Breast epithelium (tissue), 3 donors: ENCODE measurements around the gene SIK1.
"Not testable (repeated sequence)": the region's sequence is repeated elsewhere in the genome, so short reads cannot be mapped to it uniquely, and the experiment has no call there.

Experiments
- CTCF ChIP-seq, 3 donors: fragments of 450-650 bp; IDR thresholded peaks; one replicate each; pipeline ENCODE4 v1.5.1; 2016 to 2017; ENCODE audit warnings: antibody characterized with exemption in 3 of 3, mild to moderate bottlenecking in 3 of 3, moderate library complexity in 3 of 3
- POLR2A ChIP-seq: fragments of 450-650 bp; IDR thresholded peaks from one replicate; pipeline ENCODE4 v1.6.1; 2016; ENCODE audit warnings: antibody characterized with exemption, mild to moderate bottlenecking, moderate library complexity

- not testable (repeated sequence) for TF ChIP-seq CTCF (IDR thresholded peaks at IDR 0.05); POLR2A
Measured at GRCh38 chr21:43446277-43446932, 19.5 kb upstream of the SIK1 start.
